ACC112 (cell line): ENCODE results near the gene NUDCD2.
A peak's percentile ranks its signal among the peaks of the same experiment; 100 is the strongest.

Experiments used
- H2AFZ ChIP-seq: fragments of 200-600 bp; sonication (generic); one replicate; pipeline ENCODE4 v1.6.0; 2017; ENCODE audit warnings: antibody characterized with exemption, low read length; ENCODE audit not compliant: unreplicated experiment
- H3K27ac ChIP-seq: fragments of 200-600 bp; sonication (generic); 2 replicates; pipeline ENCODE4 v1.5.1; 2014; ENCODE audit warnings: low read depth, mild to moderate bottlenecking, antibody characterized with exemption, low read length, moderate library complexity
- H3K27me3 ChIP-seq: fragments of 200-600 bp; sonication (generic); 2 replicates; pipeline ENCODE4 v1.6.1; 2014; ENCODE audit warnings: mild to moderate bottlenecking, antibody characterized with exemption, low read length, moderate library complexity, mixed read lengths; ENCODE audit not compliant: insufficient read depth
- H3K36me3 ChIP-seq: fragments of 200-600 bp; sonication (generic); 2 replicates; pipeline ENCODE4 v1.6.1; 2016; ENCODE audit warnings: mild to moderate bottlenecking, antibody characterized with exemption, low read length, moderate library complexity, mixed read lengths; ENCODE audit not compliant: insufficient read depth
- H3K4me1 ChIP-seq: fragments of 200-600 bp; sonication (generic); one replicate; pipeline ENCODE4 v1.6.1; 2016; ENCODE audit warnings: low read length, mixed read lengths; ENCODE audit not compliant: insufficient read depth, unreplicated experiment, control insufficient read depth
- H3K4me3 ChIP-seq: fragments of 200-600 bp; sonication (generic); 2 replicates; pipeline ENCODE4 v1.5.1; 2014; ENCODE audit warnings: mild to moderate bottlenecking, low read depth, low read length
- H3K79me2 ChIP-seq: fragments of 200-600 bp; sonication (generic); one replicate; pipeline ENCODE4 v1.6.0; 2016; ENCODE audit warnings: low read length; ENCODE audit not compliant: control insufficient read depth, unreplicated experiment, insufficient read depth

NUDCD2 gene

GRCh38 chr5:163447191-163447590 is 12.7 kb downstream of the NUDCD2 start:
- H2AFZ ChIP-seq: no peak overlapping the region
- H3K36me3 ChIP-seq: peaks cover 53% of the 10 kb centered on the region
- H3K27ac ChIP-seq: no peak overlapping the region
- H3K79me2 ChIP-seq: no peaks in the 10 kb centered on the region
- no peaks in the 10 kb centered on the region for H3K27me3 ChIP-seq
- no peaks in the 10 kb centered on the region for H3K4me1 ChIP-seq
- no peak overlapping the region for H3K4me3 ChIP-seq

- Histone ChIP-seq H2AFZ (no peak overlapping the region), H3K79me2 (peaks cover 5% of the 10 kb centered on the region), H3K36me3 (peaks cover 71% of the 10 kb centered on the region)
Observed at GRCh38 chr5:163445345-163445744, 14.6 kb downstream of the NUDCD2 start.

GRCh38 chr5:163444526-163444925 is 15.4 kb downstream of the NUDCD2 start:
- H3K79me2 ChIP-seq: peaks cover 11% of the 10 kb centered on the region
- no peak overlapping the region for H3K4me3 ChIP-seq
- peaks cover 11% of the 10 kb centered on the region for H3K4me1 ChIP-seq
- no peaks in the 10 kb centered on the region for H3K27me3 ChIP-seq
- no peak overlapping the region for H2AFZ ChIP-seq
- peaks cover 76% of the 10 kb centered on the region for H3K36me3 ChIP-seq
- no peak overlapping the region for H3K27ac ChIP-seq

More at GRCh38 chr5:163445345-163445744, 14.6 kb downstream of the NUDCD2 start:
- Histone ChIP-seq H3K27ac (no peak overlapping the region), H3K27me3 (no peaks in the 10 kb centered on the region), H3K4me3 (no peak overlapping the region), H3K4me1 (peaks cover 4% of the 10 kb centered on the region)

- Histone ChIP-seq H3K27ac (no peak overlapping the region), H3K36me3 (peaks cover 54% of the 10 kb centered on the region), H3K4me1 (peaks cover 21% of the 10 kb centered on the region), H3K79me2 (peaks cover 32% of the 10 kb centered on the region), H2AFZ (no peak overlapping the region), H3K27me3 (no peaks in the 10 kb centered on the region), H3K4me3 (no peak overlapping the region)
Observed at GRCh38 chr5:163440954-163441353, 18.9 kb downstream of the NUDCD2 start.

GRCh38 chr5:163439092-163439425 is 20.8 kb downstream of the NUDCD2 start:
- H3K27me3 ChIP-seq: no peaks in the 10 kb centered on the region
- H2AFZ ChIP-seq: no peak overlapping the region
- peaks cover 45% of the 10 kb centered on the region for H3K36me3 ChIP-seq
- H3K27ac ChIP-seq: no peak overlapping the region
- H3K4me3 ChIP-seq: peak overlapping the region; percentile 90
- H3K4me1 ChIP-seq: peaks cover 21% of the 10 kb centered on the region
- H3K79me2 ChIP-seq: peaks cover 32% of the 10 kb centered on the region

- peak within 1 kb of the TSS; percentile 79 for H2AFZ ChIP-seq
Observed at GRCh38 chr5:163437309-163438182, 22.4 kb downstream of the NUDCD2 start, which contains the start of gene CCNG1. TSS of gene CCNG1 (plus strand) at chr5:163437595. CDS start at chr5:163439257, 1,662 bp downstream.

GRCh38 chr5:163437011-163437308 is 22.9 kb downstream of the NUDCD2 start:
- peaks cover 10% of the 10 kb centered on the region; the same call in 1 of the 2 replicates for H3K27me3 ChIP-seq
- peak overlapping the region; percentile 90 for H3K4me3 ChIP-seq
- peaks cover 21% of the 10 kb centered on the region for H3K4me1 ChIP-seq
- no peak overlapping the region for H3K27ac ChIP-seq
- peak overlapping the region; percentile 51 for H2AFZ ChIP-seq
- peaks cover 32% of the 10 kb centered on the region for H3K79me2 ChIP-seq
- H3K36me3 ChIP-seq: peaks cover 27% of the 10 kb centered on the region

More at GRCh38 chr5:163437309-163438182, 22.4 kb downstream of the NUDCD2 start, which contains the start of gene CCNG1:
- Histone ChIP-seq H3K79me2 (peaks cover 32% of the 10 kb centered on the region), H3K27me3 (peaks cover 4% of the 10 kb centered on the region; the same call in 1 of the 2 replicates), H3K4me1 (peaks cover 21% of the 10 kb centered on the region), H3K27ac (peak within 1 kb of the TSS; percentile 42), H3K36me3 (peaks cover 33% of the 10 kb centered on the region), H3K4me3 (peak within 1 kb of the TSS; percentile 90)

GRCh38 chr5:163436515-163436914 is 23.4 kb downstream of the NUDCD2 start:
- Histone ChIP-seq H3K79me2 (peaks cover 32% of the 10 kb centered on the region), H3K27me3 (peaks cover 15% of the 10 kb centered on the region; the same call in 1 of the 2 replicates), H2AFZ (peak overlapping the region; percentile 51), H3K4me1 (peaks cover 21% of the 10 kb centered on the region), H3K36me3 (peaks cover 23% of the 10 kb centered on the region), H3K27ac (no peak overlapping the region), H3K4me3 (peak overlapping the region; percentile 90)

- 0 out of 2 replicates have a peak, but pooled peaks cover 4% of the 10 kb centered on the region for H3K36me3 ChIP-seq
- H3K4me1 ChIP-seq: peaks cover 10% of the 10 kb centered on the region
- no peak overlapping the region for H3K4me3 ChIP-seq
- H3K27ac ChIP-seq: no peak overlapping the region
- peaks cover 20% of the 10 kb centered on the region for H3K79me2 ChIP-seq
- no peak overlapping the region for H2AFZ ChIP-seq
- H3K27me3 ChIP-seq: peaks cover 16% of the 10 kb centered on the region; the same call in 1 of the 2 replicates
Observed at GRCh38 chr5:163434401-163434866, 25.5 kb downstream of the NUDCD2 start.

- Histone ChIP-seq H2AFZ (no peak overlapping the region), H3K4me1 (peaks cover under 1% of the 10 kb centered on the region), H3K79me2 (peaks cover 8% of the 10 kb centered on the region), H3K27ac (no peak overlapping the region), H3K36me3 (no peaks in the 10 kb centered on the region), H3K27me3 (peaks cover 16% of the 10 kb centered on the region; the same call in 1 of the 2 replicates), H3K4me3 (no peak overlapping the region)
Observed at GRCh38 chr5:163433271-163433670, 26.6 kb downstream of the NUDCD2 start.

- Histone ChIP-seq H2AFZ (no peak overlapping the region), H3K79me2 (peaks cover under 1% of the 10 kb centered on the region), H3K27me3 (peaks cover 16% of the 10 kb centered on the region; the same call in 1 of the 2 replicates), H3K27ac (no peak overlapping the region), H3K36me3 (no peaks in the 10 kb centered on the region), H3K4me3 (no peak overlapping the region), H3K4me1 (no peaks in the 10 kb centered on the region)
Observed at GRCh38 chr5:163432544-163432943, 27.4 kb downstream of the NUDCD2 start.
